GM19467 (cell line): Measurements from ENCODE around the gene DECR2.
"Not testable (repeated sequence)": the region's sequence is repeated elsewhere in the genome, so short reads cannot be mapped to it uniquely, and the experiment has no call there.

Experiments used
- ATAC-seq: cut with Tn5 transposase; IDR thresholded peaks from one replicate; pipeline ENCODE4 v1.9.1; 2021; ENCODE audit warnings: mild to moderate bottlenecking, moderate library complexity; ENCODE audit not compliant: unreplicated experiment

The DECR2 gene, protein sequence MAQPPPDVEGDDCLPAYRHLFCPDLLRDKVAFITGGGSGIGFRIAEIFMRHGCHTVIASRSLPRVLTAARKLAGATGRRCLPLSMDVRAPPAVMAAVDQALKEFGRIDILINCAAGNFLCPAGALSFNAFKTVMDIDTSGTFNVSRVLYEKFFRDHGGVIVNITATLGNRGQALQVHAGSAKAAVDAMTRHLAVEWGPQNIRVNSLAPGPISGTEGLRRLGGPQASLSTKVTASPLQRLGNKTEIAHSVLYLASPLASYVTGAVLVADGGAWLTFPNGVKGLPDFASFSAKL

DNA sequence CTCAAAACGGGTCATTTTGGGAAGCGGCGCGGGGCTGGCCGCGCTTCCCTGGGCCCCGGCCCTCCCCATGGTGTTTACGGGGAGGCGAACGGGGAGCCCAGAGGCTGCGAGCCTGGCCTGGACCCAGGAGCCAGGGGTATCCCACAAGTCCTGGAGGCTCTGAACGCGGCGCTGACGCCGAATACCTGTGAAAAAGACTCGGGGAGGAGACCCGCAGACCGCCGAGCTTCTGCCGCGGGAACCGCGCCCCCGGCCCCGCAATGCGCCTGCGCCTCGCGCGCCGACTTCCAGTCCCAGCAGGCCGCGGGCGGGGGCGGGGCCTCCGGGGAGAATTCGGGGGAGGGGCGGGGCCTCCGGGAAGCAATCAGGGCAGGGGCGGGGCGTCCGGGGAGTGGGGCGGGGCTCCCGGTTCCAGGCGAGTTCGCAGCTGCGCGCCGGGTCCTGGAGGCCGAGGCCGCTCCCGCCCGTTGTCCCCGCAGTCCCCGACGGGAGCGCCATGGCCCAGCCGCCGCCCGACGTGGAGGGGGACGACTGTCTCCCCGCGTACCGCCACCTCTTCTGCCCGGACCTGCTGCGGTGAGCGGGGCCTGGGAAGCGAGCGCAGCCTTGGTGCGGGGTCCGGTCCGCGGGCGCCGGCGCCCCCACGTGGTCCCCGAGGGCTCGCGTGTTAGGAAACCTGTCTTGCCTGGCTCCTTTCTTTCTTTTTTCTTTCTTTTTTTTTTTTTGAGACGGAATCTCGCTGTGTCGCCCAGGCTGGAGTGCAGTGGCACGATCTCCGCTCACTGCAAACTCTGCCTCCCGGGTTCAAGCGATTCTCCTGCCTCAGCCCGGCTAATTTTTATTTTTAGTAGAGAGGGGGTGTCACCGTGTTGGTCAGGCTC lies at the start of gene DECR2:
DECR2 (plus strand) TSS at position 418 of the 881 bp plus-strand sequence; CDS start at position 497, 79 bp downstream.
- peak; percentile 55 for ATAC-seq

DNA sequence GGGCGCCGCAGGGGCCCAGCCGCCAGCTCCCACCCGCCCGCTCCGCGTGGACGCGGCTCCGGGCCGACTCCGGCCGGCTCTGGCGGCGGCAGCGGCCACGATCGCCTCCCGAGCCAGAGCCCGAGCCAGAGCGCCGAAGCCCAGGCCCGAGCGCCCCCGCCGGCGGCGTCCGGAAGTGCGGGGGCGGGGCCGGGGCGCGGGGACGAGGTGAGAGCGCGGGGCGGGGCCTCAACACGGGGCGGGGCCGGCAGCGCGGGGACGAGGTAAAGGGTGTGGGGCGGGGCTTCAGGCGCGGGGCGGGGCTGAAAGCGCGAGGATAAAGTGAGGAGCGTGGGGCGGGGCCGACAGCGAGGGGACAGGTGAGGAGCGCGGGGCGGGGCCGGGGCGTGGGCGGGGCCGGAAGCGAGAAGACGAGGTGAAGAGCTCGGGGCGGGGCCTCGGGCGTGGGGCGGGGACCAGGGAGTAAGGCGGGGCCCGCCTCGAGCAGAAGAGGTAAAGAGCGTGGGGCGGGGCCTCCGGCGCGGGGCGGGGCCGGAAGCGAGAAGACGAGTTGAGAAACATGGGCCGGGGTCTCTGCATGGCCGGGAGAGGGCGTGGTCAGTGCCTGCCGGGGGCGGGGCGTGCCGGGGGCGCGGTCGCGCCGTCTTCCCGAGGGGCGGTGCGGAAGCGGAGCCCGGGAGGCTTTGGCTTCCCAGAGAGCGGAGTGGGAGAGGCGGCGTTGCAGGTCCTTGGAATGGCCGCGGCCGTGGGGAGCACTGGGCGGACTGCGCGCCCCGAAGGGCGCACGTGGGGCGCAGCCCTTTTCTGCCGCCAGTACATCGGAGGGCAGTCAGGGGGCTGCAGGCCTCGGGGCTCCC lies 48.9 kb upstream of the DECR2 start, which contains the start of gene AXIN1:
AXIN1 (minus strand) TSS at position 177 of the 857 bp plus-strand sequence. CDS start 5,698 bp downstream, outside the sequence.
- ATAC-seq: peak; percentile 53

DNA sequence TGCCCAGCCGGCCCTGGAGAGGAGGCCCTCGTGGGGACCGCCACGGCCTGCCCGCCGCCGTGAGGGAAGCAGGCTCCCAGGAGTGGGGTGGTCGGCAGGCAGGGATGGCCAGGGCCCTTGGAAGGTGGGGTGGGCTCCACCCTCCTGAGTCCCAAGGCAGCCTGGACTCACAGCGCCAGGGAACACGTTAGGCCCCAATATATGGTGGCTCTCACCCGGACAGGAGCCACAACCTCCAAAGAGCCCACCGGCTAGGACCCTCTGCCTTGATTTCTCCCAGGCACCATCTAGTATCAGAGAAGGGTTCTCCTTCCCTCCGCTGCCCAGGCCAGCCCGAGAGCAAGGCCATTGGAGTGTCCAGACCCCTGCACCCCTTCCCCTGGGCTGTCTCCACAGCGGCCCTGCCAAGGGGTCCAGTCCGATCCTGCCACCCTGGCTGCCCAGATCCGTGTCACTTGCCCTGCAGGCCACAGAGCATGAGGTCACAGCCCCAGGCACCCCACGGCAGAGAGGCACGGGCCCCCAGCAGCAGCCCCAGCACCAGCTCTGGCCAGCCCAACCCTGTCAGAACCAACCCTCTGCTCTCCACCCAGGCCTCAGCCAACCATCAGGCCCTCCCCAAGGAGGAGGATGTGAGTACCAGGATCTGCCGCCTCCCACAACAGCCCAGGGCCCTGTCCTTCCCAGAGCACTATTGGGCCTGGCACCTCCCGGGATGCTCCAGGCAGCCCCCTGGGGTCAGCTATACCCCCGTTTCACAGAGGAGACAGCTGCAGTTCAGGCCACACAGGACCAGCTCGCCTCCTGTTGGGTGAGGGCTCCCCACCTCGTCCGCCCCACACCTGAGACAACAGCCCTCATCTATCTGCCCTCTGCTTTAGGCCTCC lies 48.0 kb upstream of the DECR2 start:
- ATAC-seq: no peak

DNA sequence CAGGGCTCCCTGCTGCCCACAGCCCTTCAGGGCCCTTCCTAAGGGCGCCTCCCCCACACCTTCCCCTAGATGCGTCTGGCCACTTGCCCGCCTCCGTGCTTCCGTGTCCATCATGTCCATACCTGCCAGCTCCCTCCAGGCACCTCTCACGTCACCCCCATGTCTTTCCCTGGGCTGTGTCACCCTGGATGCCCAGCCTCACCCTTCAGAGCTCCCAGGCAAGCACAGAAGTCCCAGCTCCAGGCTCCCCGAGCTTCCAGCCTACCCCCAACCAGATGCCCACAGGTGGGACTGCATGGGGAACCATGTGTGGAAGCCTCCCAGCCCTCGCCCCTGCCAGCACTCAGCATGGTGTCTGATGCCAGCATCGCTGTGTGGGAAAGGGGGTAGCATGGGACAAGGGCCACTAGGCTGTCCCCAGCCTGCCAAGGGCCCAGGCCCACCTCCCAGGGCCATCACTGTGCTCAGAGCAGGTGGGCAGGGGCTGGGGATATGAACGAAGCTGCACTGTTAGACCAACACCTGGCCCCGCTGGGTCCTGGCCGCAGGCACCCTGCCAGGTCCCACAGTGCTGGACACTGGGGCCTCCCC lies 47.3 kb upstream of the DECR2 start:
- no peak for ATAC-seq

DNA sequence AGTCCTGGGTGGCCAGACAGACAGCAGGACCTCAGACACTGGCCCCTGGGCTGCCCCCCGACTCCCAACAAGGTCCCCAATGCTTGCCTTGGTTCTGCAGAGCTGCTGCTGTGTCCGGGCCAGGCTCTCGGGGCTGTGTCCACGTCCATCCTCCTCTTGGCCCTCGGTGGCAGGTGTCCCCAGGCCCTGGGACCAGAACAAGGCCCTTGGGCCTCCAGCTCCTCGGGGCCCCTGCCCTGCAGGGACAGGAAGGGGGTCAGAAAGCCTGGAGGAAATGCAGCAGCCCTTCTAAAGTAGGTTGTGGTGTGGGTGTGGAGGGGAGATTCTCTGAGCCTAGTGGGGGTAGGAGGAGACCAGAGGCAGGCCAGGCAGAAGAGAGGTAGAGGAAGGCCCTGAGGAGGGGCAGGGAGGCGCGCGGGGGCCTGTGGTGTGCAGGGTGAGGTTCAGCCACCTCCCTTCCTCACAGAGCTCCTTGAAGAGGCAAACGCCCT lies 46.7 kb upstream of the DECR2 start:
- ATAC-seq: no peak

DNA sequence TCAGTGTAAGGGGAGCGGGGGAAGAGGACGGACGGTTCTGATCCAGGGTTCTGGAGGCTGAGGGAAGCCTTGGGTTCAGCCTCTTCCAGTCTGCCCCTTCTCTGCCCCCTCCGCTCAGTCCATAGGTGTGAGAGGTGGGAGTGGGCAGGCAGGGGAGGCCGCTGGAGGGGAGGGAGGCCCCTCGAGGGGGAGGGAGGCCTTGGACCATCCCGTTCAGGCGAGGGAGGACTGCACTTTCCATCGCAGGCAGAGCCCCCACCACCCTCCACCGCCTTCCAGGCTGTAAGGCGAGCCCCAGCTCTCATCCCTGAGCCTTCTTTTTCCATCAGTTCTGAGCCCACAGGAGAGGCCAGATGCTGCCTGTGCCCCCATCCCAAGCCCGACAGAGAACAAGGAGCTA lies 44.9 kb upstream of the DECR2 start:
- no peak for ATAC-seq

DNA sequence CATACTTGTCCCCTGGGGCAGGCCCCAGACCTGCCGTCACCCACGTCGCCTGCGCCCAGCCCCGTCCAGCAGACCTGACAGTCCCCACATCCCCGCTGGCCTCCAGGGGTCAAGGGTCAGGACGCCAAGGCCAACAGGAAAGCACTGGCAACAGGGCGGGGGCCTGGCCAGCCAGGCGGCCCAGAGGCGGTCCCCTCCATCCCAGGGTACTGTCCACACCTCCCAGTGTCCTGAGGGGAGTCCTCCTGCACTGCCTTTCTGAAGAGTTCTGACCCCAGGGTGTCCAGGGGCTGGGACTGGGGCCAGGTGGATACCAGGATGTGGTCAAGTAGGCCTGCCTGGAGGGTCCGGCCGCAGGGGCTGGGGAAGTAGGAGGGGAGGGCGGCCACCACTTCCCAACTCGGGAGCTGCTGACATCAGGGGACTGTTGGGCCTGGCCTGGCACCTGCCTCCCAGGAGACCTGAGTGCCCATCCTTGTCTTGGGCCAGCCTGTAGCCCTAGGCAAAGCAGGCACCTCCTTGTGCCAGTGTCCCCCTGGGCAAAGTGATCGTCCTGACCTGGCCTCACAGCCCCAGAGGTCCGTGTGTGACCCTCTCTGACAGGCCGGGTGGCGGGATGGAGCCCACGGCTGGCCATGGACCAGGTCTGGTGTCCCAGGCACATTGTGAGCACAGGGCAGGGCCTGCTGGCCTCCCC lies 42.5 kb upstream of the DECR2 start:
- no peak for ATAC-seq

DNA sequence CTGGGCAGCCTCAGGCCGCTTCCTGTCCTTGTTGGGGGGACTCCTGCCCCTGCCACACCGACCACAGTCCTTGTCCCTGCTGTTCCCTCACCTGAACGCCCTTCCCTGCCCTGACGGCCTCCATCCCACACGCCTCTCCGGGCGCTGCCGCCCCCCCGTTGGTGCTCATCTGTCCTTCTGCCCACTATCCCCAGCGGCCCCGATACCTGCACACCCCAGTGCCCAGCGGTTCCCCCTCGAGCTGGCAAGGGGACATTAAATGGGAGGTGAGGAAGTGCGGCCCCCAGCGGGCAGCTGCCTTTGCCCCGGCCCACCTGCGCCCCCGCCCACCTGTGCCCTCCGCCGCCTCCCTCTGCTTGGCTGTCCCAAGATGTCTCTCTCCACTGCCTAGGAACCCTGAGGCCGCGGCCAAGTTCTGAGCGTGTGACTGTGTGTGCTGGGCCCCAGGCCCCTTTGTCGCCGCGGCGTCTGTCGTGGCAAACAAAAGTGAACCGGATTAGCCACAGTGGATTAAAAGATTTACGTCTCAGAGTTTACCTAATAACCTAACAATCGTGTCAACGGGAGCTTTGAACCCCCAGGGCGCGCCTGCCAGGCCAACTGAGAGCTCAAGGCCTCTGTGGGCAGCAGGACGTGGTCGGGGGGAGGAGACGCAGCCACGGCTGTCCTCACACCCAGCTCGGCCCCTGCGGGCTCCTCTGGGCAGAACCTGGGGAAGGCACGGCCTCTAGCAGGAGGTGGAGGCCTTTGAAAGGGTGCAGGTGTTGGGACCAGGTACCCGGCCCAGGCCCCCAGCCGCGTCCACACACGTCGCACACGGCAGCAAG lies 41.6 kb upstream of the DECR2 start:
- no peak for ATAC-seq

DNA sequence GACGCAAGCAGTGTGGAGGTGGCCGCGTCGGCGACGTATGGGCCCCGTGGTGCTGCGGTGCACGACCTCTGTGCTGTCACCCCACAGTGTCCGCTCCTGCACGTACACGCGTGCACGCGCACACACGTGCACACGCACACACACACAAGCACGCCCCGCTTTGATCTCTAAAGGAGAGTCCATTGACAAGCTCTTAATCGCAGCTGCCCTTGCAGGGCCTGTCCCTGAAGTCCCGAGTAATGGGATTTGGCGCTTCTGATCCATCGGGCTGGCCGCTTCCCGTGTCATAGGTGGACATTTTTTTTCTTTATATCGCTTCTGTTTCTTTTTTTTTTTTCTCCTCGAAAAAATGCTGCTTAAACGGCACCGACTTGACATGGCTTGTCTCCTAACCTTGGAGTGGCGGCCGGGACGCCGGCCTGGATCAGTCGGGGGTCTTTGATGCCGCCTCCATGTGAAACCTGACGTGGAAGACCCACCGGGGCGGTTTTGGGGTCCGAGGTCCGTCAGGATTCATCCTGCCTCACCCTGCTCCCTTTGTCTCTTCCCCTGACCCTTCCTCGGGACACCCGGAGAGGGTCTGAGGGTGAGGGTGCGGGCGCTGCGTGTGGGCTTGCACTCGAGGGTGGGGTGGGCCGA lies 40.9 kb upstream of the DECR2 start:
- no peak for ATAC-seq

DNA sequence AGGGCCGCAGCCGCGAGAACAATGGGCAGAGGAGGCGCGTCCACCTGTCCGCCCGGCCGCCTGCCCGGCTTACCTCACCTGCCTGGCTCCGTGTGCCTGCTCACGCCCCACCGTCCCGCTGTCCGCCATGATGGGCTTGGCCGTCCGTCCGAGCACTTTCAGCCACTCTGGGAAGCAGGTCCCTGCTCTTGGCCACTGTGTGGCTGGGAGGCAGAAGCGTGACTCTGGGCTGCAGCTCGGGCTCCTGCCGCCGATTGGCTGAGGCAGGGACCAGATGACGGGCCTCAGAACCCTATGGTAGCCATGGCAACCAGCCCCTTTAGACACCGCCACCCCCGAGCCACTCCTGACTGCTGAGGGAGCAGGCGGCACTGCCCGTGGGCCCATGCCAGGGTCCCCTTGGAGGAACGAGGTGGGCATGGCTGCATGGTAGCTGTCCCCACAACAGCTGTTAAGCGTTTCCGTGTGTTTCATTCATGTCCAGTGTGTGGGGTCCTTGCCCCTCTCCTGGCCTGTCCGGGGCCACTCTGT lies 40.3 kb upstream of the DECR2 start:
- ATAC-seq: no peak

DNA sequence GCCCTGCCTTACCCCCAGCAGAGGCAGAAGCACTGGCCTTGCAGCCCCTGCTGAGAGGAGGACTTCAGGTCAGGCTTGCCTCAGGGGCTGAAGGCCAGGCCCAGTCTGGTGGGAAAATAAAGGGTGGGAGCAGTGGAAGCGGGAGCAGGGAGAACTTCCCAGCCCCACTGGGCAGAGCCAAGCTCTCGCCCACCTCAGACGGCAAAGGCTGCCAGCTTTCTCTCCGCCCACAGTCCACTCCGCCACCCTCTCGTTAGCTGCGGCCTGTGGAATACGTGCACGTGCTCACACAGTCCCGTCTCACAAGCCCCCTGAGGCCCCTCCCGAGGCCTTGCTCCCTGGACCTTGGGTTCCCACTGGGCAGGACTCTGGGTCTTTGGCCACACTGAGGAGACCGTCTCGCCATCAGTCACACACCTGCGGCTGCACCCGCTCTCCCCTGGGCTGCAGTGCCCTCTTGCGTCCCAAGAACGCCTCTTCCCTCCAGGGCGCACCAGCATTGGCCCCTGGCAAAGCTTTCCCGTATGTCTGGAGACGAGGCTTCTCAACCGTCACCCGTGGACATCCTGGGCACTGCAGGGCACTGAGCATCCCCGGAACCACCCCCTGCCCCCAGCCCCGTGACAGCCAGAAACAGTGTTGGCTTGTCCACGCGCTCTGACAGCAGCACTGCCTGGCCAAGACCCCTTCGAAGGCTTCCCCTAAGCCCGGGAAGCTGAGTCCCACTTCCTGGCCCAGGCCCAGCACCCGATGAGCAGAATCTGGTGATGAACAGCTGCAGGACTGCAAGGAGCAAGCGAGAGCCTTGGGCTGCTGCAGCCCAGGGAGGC lies 39.6 kb upstream of the DECR2 start:
- peak; percentile 54 for ATAC-seq

DNA sequence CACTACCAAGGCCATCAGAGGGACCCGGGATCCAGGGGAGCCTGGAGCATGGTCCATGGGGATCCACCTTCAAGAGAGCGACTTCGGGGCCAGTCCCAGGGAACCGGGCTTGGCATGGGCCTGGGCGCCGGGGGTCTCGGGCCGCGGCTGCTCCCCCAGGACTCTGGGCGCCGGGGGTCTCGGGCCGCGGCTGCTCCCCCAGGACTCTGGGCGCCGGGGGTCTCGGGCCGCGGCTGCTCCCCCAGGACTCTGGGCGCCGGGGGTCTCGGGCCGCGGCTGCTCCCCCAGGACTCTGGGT lies 39.0 kb upstream of the DECR2 start:
- ATAC-seq: not testable (repeated sequence)

DNA sequence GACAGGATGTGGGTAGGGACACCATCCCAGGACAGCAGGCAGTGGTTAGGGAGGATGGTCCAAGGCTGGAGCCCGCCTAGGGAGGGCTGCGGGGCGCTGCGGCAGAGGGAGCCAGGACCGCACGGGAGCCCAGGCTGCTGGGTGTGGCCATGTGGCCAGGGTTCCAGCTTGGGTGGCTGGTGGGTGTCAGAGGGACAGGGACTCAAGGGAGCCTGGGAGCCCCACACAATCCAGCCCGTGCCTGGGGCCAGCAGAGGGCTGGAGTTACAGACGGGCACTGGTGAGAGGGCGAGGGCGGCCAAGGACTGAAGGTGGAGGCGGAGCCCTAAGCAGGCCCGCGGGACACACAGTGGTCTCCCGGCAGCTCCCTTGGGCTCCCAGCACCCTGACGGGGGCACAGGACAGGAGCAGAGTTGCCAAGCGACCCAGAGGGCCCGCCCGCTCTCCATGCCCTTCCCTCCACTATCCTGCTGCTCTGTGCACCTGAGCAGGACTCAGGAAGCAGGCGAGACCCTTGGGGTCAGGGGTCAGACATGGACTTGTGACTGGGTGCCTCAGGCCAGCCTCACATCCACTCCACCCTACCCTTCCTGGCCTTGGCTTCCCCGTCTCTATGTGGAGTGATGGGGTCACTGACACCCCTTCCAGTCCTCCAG lies 38.4 kb upstream of the DECR2 start:
- ATAC-seq: no peak

DNA sequence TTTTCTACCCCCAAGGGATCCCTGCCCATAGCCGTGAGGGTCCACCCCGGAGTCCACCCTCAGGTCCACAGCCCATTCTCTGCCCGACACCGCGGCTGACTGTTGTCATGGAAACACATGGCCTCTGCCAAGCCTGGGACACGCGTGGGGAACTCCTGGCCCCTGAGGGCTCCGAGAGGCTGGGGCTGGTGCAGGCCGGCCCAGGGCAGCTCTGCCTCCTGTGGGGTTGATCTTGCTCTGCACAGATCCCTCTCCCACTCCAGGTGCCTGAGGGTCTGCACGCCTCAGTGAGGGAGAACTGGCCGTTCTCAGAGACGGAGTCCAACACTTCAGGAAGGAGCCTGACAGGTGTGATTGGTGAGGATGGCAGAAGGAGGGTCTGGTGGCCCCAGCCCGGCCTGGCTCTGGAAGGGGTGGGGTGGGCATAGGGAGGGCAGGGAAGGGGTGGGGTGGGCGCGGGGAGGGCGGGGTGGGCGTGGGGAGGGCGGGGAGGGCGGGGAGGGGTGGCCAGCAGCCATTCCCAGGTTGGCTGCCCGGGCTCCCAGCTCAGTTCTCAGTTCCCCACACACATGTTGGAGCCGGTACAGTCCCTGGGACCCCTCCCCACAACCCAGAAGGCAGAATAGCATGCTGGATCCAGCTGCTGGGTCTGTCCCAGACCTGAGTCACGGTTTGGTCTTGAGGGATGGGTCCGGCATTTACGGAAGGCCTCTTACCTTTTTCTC lies 37.8 kb upstream of the DECR2 start:
- no peak for ATAC-seq
